SK-N-MC (cell line): Measurements from ENCODE around the gene CNPY4.

Experiments used
- EZH2 ChIP-seq: fragments of 200-600 bp; sonication (generic); IDR thresholded peaks from one replicate; pipeline ENCODE4 v1.6.1; 2017; ENCODE audit warnings: antibody characterized with exemption
- FOXP2 ChIP-seq: optimal IDR thresholded peaks from 2 replicates; pipeline ENCODE3; 2011; ENCODE audit warnings: mild to moderate bottlenecking, moderate library complexity; ENCODE audit not compliant: insufficient read depth; ENCODE audit errors: extremely low read length, control extremely low read depth
- POLR2AphosphoS5 ChIP-seq: IDR thresholded peaks from 2 replicates; pipeline ENCODE4 v1.6.1; 2012; ENCODE audit warnings: mild to moderate bottlenecking, low read depth, low read length, borderline replicate concordance

- no peak for TF ChIP-seq POLR2AphosphoS5
- no peak for TF ChIP-seq EZH2
- no peak for TF ChIP-seq FOXP2
Measured at GRCh38 chr7:100111156-100111555, 8.3 kb upstream of the CNPY4 start.
